HEK293 (cell line): ENCODE results near the gene C9orf152.

Source experiments
- CTCF ChIA-PET: fragments of 350-600 bp; formaldehyde crosslinking; extraction: SDS; loops from one replicate; lab custom pipeline; 2021; ENCODE audit warnings: antibody characterized with exemption; lab: Yijun Ruan, JAX
- POLR2A ChIA-PET: fragments of 300-600 bp; formaldehyde crosslinking; extraction: SDS; loops from one replicate; lab custom pipeline; 2020; ENCODE audit warnings: antibody characterized with exemption, inconsistent platforms; lab: Yijun Ruan, JAX
- H3K27ac ChIP-seq: fragments of 200-500 bp; sonication (Bioruptor generic); 2 replicates; pipeline ENCODE4 v1.5.1; 2014; ENCODE audit warnings: low read depth, low read length, control low read depth, inconsistent platforms; ENCODE audit errors: extremely low read depth
- H3K36me3 ChIP-seq, 2 experiments: fragments of 200-500 bp in 1 of 2; sonication (Bioruptor generic) in 1 of 2; 1 replicate in 1 of 2; 2 replicates in 1 of 2; pipeline ENCODE4 v1.5.1; 2014 to 2017; ENCODE audit warnings: inconsistent platforms in 2 of 2, low read length in 2 of 2; ENCODE audit not compliant: control insufficient read depth in 2 of 2, insufficient read depth in 1 of 2
- H3K4me1 ChIP-seq: fragments of 200-500 bp; sonication (Bioruptor generic); 2 replicates; pipeline ENCODE4 v1.5.1; 2014; ENCODE audit warnings: mild to moderate bottlenecking, low read length, inconsistent platforms; ENCODE audit not compliant: control insufficient read depth, insufficient read depth
- H3K4me3 ChIP-seq: 2 replicates; pipeline ENCODE4 v1.5.1; 2011; ENCODE audit warnings: low read depth, mild to moderate bottlenecking, control low read depth, low read length, moderate library complexity
- H3K9me3 ChIP-seq: fragments of 200-500 bp; sonication (Bioruptor generic); 2 replicates; pipeline ENCODE4 v1.5.1; 2014; ENCODE audit warnings: low read depth, low read length, inconsistent platforms; ENCODE audit not compliant: control insufficient read depth, insufficient read depth
- GLI4 ChIP-seq: fragments of 450-650 bp; formaldehyde crosslinking; IDR thresholded peaks from 2 replicates; pipeline ENCODE4 v1.5.1; 2016; ENCODE audit warnings: missing biosample characterization, missing genetic modification characterization
- KLF10 ChIP-seq: fragments of 450-650 bp; IDR thresholded peaks from 2 replicates; pipeline ENCODE4 v1.5.1; 2018; ENCODE audit warnings: missing biosample characterization, mild to moderate bottlenecking, missing genetic modification characterization
- OVOL3 ChIP-seq: fragments of 450-650 bp; formaldehyde crosslinking; IDR thresholded peaks from 2 replicates; pipeline ENCODE4 v1.5.1; 2016; ENCODE audit warnings: missing biosample characterization, missing genetic modification characterization
- YY1 ChIP-seq: fragments of 450-650 bp; formaldehyde crosslinking; IDR thresholded peaks from 2 replicates; pipeline ENCODE4 v1.5.1; 2018; ENCODE audit warnings: missing biosample characterization, missing genetic modification characterization
- ZNF10 ChIP-seq: fragments of 450-650 bp; formaldehyde crosslinking; IDR thresholded peaks from 2 replicates; pipeline ENCODE4 v1.5.1; 2017; ENCODE audit warnings: missing biosample characterization, missing genetic modification characterization
- ZNF121 ChIP-seq: fragments of 450-650 bp; formaldehyde crosslinking; IDR thresholded peaks from 2 replicates; pipeline ENCODE4 v1.5.1; 2016; ENCODE audit warnings: missing biosample characterization, missing genetic modification characterization
- ZNF274 ChIP-seq, 2 experiments: fragments of 200-500 bp in 1 of 2; fragments of 450-650 bp in 1 of 2; sonication (Bioruptor generic) in 1 of 2; formaldehyde crosslinking in 1 of 2; IDR thresholded peaks; 2 replicates each; pipeline versions ENCODE4 v1.5.1 to v1.6.1; 2014 to 2016; ENCODE audit warnings: borderline replicate concordance in 1 of 2, inconsistent platforms in 1 of 2, low read length in 1 of 2, missing biosample characterization in 1 of 2, missing genetic modification characterization in 1 of 2
- ZNF311 ChIP-seq: fragments of 450-650 bp; formaldehyde crosslinking; IDR thresholded peaks from 2 replicates; pipeline ENCODE4 v1.5.1; 2017; ENCODE audit warnings: missing biosample characterization, missing genetic modification characterization, borderline replicate concordance
- ZNF335 ChIP-seq: fragments of 450-650 bp; formaldehyde crosslinking; conservative IDR thresholded peaks from 2 replicates; pipeline ENCODE4 v1.5.1; 2016; ENCODE audit warnings: missing biosample characterization, missing genetic modification characterization
- ZNF394 ChIP-seq: fragments of 450-650 bp; formaldehyde crosslinking; IDR thresholded peaks from 2 replicates; pipeline ENCODE4 v1.5.1; 2016; ENCODE audit warnings: missing biosample characterization, missing genetic modification characterization, mild to moderate bottlenecking, moderate library complexity, borderline replicate concordance
- ZNF510 ChIP-seq: fragments of 450-650 bp; formaldehyde crosslinking; IDR thresholded peaks from 2 replicates; pipeline ENCODE4 v1.5.1; 2018; ENCODE audit warnings: mild to moderate bottlenecking, missing genetic modification characterization, missing biosample characterization; ENCODE audit not compliant: insufficient replicate concordance
- ZNF544 ChIP-seq: fragments of 450-650 bp; formaldehyde crosslinking; IDR thresholded peaks from 2 replicates; pipeline ENCODE4 v1.5.0; 2017; ENCODE audit warnings: missing biosample characterization, missing genetic modification characterization
- ZNF596 ChIP-seq: fragments of 450-650 bp; IDR thresholded peaks from 2 replicates; pipeline ENCODE4 v1.5.0; 2018; ENCODE audit warnings: missing biosample characterization, mild to moderate bottlenecking, missing genetic modification characterization, moderate library complexity
- ZNF785 ChIP-seq: fragments of 450-650 bp; formaldehyde crosslinking; IDR thresholded peaks from 2 replicates; pipeline ENCODE4 v1.5.1; 2016; ENCODE audit warnings: missing biosample characterization, missing genetic modification characterization
- ZSCAN30 ChIP-seq: fragments of 450-650 bp; IDR thresholded peaks from 2 replicates; pipeline ENCODE4 v1.5.1; 2018; ENCODE audit warnings: missing biosample characterization, mild to moderate bottlenecking, missing genetic modification characterization, moderate library complexity
- TF ChIP-seq, protein P1 (sequence below): fragments of 450-650 bp; formaldehyde crosslinking; IDR thresholded peaks from 2 replicates; pipeline ENCODE4 v1.5.1; 2016; ENCODE audit warnings: missing biosample characterization, missing genetic modification characterization
- TF ChIP-seq, protein P2 (sequence below): fragments of 450-650 bp; formaldehyde crosslinking; IDR thresholded peaks from 2 replicates; pipeline ENCODE4 v1.5.1; 2017; ENCODE audit warnings: missing biosample characterization, missing genetic modification characterization

The C9orf152 gene

DNA sequence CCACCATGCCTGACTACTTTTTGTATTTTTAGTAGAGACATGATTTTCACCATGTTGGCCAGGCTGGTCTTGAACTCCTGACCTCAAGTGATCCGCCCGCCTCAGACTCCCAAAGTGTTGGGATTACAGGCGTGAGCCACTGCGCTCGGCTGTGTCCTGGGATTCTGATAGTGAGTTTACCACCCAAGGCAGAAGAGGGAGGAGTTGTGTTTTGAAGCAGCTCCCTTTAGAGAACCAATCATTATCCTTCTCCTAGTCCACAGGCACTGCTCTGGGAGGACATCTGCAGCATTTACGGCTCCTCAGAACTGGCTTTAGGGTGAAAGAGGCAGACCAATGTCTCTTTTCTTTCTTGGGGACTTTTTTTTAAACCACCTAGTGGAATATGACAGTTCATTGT lies 5.7 kb downstream of the C9orf152 start (continued):
- TF ChIP-seq, protein P1, sequence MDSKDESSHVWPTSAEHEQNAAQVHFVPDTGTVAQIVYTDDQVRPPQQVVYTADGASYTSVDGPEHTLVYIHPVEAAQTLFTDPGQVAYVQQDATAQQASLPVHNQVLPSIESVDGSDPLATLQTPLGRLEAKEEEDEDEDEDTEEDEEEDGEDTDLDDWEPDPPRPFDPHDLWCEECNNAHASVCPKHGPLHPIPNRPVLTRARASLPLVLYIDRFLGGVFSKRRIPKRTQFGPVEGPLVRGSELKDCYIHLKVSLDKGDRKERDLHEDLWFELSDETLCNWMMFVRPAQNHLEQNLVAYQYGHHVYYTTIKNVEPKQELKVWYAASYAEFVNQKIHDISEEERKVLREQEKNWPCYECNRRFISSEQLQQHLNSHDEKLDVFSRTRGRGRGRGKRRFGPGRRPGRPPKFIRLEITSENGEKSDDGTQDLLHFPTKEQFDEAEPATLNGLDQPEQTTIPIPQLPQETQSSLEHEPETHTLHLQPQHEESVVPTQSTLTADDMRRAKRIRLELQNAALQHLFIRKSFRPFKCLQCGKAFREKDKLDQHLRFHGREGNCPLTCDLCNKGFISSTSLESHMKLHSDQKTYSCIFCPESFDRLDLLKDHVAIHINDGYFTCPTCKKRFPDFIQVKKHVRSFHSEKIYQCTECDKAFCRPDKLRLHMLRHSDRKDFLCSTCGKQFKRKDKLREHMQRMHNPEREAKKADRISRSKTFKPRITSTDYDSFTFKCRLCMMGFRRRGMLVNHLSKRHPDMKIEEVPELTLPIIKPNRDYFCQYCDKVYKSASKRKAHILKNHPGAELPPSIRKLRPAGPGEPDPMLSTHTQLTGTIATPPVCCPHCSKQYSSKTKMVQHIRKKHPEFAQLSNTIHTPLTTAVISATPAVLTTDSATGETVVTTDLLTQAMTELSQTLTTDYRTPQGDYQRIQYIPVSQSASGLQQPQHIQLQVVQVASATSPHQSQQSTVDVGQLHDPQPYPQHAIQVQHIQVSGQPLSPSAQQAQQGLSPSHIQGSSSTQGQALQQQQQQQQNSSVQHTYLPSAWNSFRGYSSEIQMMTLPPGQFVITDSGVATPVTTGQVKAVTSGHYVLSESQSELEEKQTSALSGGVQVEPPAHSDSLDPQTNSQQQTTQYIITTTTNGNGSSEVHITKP (tag by site-specific recombination), result no peak
- no peak for TF ChIP-seq ZNF10 (tag by site-specific recombination)
- TF ChIP-seq OVOL3, result no peak
- no peak for TF ChIP-seq GLI4
- no peak for TF ChIP-seq YY1
- no peak for TF ChIP-seq KLF10 (tag by site-specific recombination)

DNA sequence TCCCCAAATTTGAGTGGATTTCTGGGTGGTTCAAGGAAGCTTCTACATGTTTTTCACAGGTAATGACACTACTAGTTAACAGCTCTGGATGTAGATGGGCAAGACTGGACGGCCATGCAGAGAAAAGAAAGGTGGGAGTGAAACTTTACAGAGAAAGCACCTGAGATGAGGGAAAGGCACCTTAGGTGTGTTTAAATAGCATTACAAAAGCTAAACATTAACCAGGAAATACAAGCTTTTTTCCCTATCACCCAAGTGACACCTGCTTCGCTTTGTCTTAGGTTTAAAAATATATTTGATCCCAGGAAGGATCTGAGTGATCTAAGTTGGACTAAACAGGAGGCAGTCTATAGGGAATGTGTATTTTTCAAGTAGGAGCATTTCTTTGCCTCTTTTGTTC lies 8.3 kb downstream of the C9orf152 start:
- no peaks in the 10 kb centered on the region for H3K36me3 ChIP-seq
- H3K4me3 ChIP-seq, result no peak overlapping the region
- POLR2A ChIA-PET, result no interaction called here
- TF ChIP-seq, protein P2, sequence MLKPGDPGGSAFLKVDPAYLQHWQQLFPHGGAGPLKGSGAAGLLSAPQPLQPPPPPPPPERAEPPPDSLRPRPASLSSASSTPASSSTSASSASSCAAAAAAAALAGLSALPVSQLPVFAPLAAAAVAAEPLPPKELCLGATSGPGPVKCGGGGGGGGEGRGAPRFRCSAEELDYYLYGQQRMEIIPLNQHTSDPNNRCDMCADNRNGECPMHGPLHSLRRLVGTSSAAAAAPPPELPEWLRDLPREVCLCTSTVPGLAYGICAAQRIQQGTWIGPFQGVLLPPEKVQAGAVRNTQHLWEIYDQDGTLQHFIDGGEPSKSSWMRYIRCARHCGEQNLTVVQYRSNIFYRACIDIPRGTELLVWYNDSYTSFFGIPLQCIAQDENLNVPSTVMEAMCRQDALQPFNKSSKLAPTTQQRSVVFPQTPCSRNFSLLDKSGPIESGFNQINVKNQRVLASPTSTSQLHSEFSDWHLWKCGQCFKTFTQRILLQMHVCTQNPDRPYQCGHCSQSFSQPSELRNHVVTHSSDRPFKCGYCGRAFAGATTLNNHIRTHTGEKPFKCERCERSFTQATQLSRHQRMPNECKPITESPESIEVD (tag by site-specific recombination), result no peak
- TF ChIP-seq ZNF510 (tag by site-specific recombination) (no peak), ZNF394 (tag by site-specific recombination) (no peak)
- no peaks in the 10 kb centered on the region for H3K9me3 ChIP-seq
- H3K27ac ChIP-seq, result no peak overlapping the region
- H3K4me1 ChIP-seq, result no peaks in the 10 kb centered on the region
- CTCF ChIA-PET, result interaction anchor here (0.9 kb wide), 1 partner anchor 15 kb away, joined by 6 read pairs; no protein-coding TSS in a partner anchor

- ChIA-PET CTCF (interaction anchor here (1.4 to 1.7 kb wide), 2 partner anchors 14 to 19 kb away, joined by 8 to 11 read pairs; no protein-coding TSS in a partner anchor), POLR2A (no interaction called here)
- Histone ChIP-seq H3K9me3 (no peaks in the 10 kb centered on the region), H3K27ac (no peak overlapping the region), H3K4me3 (no peak overlapping the region), H3K36me3 (no peaks in the 10 kb centered on the region), H3K4me1 (0 out of 2 replicates have a peak, but pooled peaks cover 3% of the 10 kb centered on the region)
- TF ChIP-seq ZNF121 (tag by site-specific recombination) (no peak), ZNF311 (no peak), ZNF274 (IDR thresholded peaks at IDR 0.05; ENCODE audit: low read length) (no peak), ZNF274 (tag by site-specific recombination; IDR thresholded peaks at IDR 0.05; ENCODE audit: borderline replicate concordance) (no peak), ZSCAN30 (tag by site-specific recombination) (no peak), ZNF785 (tag by site-specific recombination) (no peak), ZNF596 (no peak), ZNF544 (tag by site-specific recombination) (no peak), ZNF335 (tag by site-specific recombination) (no peak)
Measured at GRCh38 chr9:110198357-110198756, 9.6 kb downstream of the C9orf152 start.
